HepG2 (cell line): Measurements from ENCODE around the gene HSDL1. TPM values are rescaled to one million over a fixed set of nuclear protein-coding genes. Genes with fewer than 3 reads are reported as not detected.

Source experiments
- AKAP8 ChIP-seq: sonication (generic); formaldehyde crosslinking; IDR thresholded peaks from 2 replicates; pipeline ENCODE4 v1.5.1; 2020; ENCODE audit warnings: mild to moderate bottlenecking, missing genetic modification reagents
- GABPA ChIP-seq, 2 experiments: IDR thresholded peaks; 2 replicates each; pipeline ENCODE4 v1.6.1; 2011 to 2016; ENCODE audit warnings: low read depth in 2 of 2, low read length in 1 of 2, missing biosample characterization in 1 of 2, missing genetic modification characterization in 1 of 2
- GATAD2A ChIP-seq: IDR thresholded peaks from 2 replicates; pipeline ENCODE4 v1.6.1; 2016
- HOXD1 ChIP-seq: sonication (generic); formaldehyde crosslinking; IDR thresholded peaks from 2 replicates; pipeline ENCODE4 v1.5.0; 2020; ENCODE audit warnings: missing genetic modification reagents
- KAT7 ChIP-seq: IDR thresholded peaks from 2 replicates; pipeline ENCODE4 v1.6.1; 2018; ENCODE audit warnings: borderline replicate concordance, missing compliant biosample characterization
- KMT2A ChIP-seq: sonication (generic); formaldehyde crosslinking; IDR thresholded peaks from 2 replicates; pipeline ENCODE4 v1.4.0; 2020; ENCODE audit warnings: missing genetic modification reagents
- KMT2B ChIP-seq: IDR thresholded peaks from 2 replicates; pipeline ENCODE4 v1.6.1; 2016; ENCODE audit warnings: missing genetic modification reagents, missing compliant biosample characterization
- NFKB2 ChIP-seq: sonication (generic); formaldehyde crosslinking; IDR thresholded peaks from 2 replicates; pipeline ENCODE4 v1.4.0; 2020; ENCODE audit warnings: missing genetic modification reagents, borderline replicate concordance
- RAD21 ChIP-seq: fragments of 450-650 bp; formaldehyde crosslinking; IDR thresholded peaks from 2 replicates; pipeline ENCODE4 v1.5.0; 2020; ENCODE audit warnings: mild to moderate bottlenecking
- RARG ChIP-seq: sonication (generic); formaldehyde crosslinking; IDR thresholded peaks from 2 replicates; pipeline ENCODE4 v1.4.0; 2020; ENCODE audit warnings: low read depth, mild to moderate bottlenecking, missing genetic modification reagents
- SP140L ChIP-seq: sonication (generic); formaldehyde crosslinking; IDR thresholded peaks from 2 replicates; pipeline ENCODE4 v1.4.0; 2020; ENCODE audit warnings: missing genetic modification reagents, borderline replicate concordance
- ZBTB7B ChIP-seq: sonication (generic); formaldehyde crosslinking; IDR thresholded peaks from 2 replicates; pipeline ENCODE4 v1.4.0; 2020; ENCODE audit warnings: missing genetic modification reagents
- ZNF446 ChIP-seq: sonication (generic); formaldehyde crosslinking; IDR thresholded peaks from 2 replicates; pipeline ENCODE4 v1.5.0; 2020; ENCODE audit warnings: mild to moderate bottlenecking, missing genetic modification reagents
- ZNF451 ChIP-seq: sonication (generic); formaldehyde crosslinking; IDR thresholded peaks from 2 replicates; pipeline ENCODE4 v1.5.0; 2020; ENCODE audit warnings: mild to moderate bottlenecking, missing genetic modification reagents
- ZNF878 ChIP-seq: sonication (generic); formaldehyde crosslinking; IDR thresholded peaks from 2 replicates; pipeline ENCODE4 v1.8.1; 2023; ENCODE audit warnings: mild to moderate bottlenecking, missing genetic modification reagents, moderate library complexity
- polyA plus RNA-seq, 8 experiments: library from polyadenylated mRNA; depleted of rRNA in 3 of 8; stranded (reverse) in 7 of 8; unstranded in 1 of 8; fragments of >200 nt; fragmentation: Illumina TruSeq in 4 of 8; extraction: Trizol in 4 of 8; gene quantifications; 2 replicates each; pipeline versions ENCODE4 v1.2.1 to v1.2.3, GENCODE V29; 2011 to 2016; ENCODE audit warnings: low read depth in 4 of 8, missing spikeins in 1 of 8, mixed read lengths in 1 of 8; ENCODE audit not compliant: insufficient read depth in 1 of 8
- total RNA-seq, 5 experiments: library from RNA; depleted of rRNA; stranded (reverse); fragments of >200 nt; fragmentation: Illumina TruSeq; extraction: Trizol; gene quantifications; 2 replicates each; pipeline ENCODE4 v1.2.3, GENCODE V29; 2016; ENCODE audit warnings: low read depth in 1 of 5
- TF ChIP-seq, protein P1 (sequence below): sonication (generic); formaldehyde crosslinking; IDR thresholded peaks from one replicate; pipeline ENCODE4 v1.5.1; 2020; ENCODE audit warnings: mild to moderate bottlenecking, missing genetic modification reagents; ENCODE audit errors: not compliant biosample characterization
- TF ChIP-seq, protein P2 (sequence below): conservative IDR thresholded peaks from 2 replicates; pipeline ENCODE4 v1.6.1; 2018; ENCODE audit warnings: missing genetic modification reagents

The HSDL1 gene
- total and polyA plus RNA-seq, 2 of the 13 experiments (the other 11 are each of a cell fraction or from before 2014, with no cell fraction given): 49.2 to 49.7 TPM

DNA sequence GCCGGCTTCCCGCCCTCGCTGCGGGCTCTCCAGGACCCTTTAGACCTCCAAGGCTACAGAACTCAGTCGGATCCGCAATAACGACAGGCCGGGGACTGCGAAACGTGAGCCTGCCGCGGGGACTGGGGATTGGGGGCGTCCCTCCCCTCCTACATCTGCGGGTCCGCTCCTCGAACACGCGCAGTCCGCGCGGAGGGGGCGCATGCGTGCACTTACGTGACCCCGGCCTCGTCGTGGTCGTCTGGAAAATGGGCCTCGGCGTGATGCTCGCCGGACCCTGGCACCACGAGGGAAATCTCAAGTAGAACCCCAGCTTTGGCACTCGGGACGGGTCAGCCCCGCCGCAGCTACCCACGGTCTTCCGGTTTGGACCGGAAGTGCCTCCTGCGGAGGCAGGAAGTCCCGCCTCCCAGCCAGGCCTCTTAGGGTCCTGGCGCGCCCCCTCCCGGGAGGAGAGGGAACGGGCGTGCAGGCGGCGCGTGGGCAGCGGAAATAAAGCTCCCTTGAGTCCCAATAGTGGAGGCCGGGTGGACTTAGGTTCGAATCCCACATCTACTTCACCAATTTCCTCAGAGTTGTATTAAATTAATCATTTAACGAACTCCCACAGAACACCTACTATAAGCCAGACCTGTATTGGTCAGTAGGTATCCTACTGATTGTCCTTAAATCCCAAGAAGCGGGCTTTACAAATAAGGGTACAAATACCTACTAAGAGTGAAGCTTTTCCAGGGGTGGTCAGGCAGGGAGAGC is 41.9 kb upstream of the HSDL1 start, which contains the start of gene TAF1C (continued):
- TF ChIP-seq, protein P1, sequence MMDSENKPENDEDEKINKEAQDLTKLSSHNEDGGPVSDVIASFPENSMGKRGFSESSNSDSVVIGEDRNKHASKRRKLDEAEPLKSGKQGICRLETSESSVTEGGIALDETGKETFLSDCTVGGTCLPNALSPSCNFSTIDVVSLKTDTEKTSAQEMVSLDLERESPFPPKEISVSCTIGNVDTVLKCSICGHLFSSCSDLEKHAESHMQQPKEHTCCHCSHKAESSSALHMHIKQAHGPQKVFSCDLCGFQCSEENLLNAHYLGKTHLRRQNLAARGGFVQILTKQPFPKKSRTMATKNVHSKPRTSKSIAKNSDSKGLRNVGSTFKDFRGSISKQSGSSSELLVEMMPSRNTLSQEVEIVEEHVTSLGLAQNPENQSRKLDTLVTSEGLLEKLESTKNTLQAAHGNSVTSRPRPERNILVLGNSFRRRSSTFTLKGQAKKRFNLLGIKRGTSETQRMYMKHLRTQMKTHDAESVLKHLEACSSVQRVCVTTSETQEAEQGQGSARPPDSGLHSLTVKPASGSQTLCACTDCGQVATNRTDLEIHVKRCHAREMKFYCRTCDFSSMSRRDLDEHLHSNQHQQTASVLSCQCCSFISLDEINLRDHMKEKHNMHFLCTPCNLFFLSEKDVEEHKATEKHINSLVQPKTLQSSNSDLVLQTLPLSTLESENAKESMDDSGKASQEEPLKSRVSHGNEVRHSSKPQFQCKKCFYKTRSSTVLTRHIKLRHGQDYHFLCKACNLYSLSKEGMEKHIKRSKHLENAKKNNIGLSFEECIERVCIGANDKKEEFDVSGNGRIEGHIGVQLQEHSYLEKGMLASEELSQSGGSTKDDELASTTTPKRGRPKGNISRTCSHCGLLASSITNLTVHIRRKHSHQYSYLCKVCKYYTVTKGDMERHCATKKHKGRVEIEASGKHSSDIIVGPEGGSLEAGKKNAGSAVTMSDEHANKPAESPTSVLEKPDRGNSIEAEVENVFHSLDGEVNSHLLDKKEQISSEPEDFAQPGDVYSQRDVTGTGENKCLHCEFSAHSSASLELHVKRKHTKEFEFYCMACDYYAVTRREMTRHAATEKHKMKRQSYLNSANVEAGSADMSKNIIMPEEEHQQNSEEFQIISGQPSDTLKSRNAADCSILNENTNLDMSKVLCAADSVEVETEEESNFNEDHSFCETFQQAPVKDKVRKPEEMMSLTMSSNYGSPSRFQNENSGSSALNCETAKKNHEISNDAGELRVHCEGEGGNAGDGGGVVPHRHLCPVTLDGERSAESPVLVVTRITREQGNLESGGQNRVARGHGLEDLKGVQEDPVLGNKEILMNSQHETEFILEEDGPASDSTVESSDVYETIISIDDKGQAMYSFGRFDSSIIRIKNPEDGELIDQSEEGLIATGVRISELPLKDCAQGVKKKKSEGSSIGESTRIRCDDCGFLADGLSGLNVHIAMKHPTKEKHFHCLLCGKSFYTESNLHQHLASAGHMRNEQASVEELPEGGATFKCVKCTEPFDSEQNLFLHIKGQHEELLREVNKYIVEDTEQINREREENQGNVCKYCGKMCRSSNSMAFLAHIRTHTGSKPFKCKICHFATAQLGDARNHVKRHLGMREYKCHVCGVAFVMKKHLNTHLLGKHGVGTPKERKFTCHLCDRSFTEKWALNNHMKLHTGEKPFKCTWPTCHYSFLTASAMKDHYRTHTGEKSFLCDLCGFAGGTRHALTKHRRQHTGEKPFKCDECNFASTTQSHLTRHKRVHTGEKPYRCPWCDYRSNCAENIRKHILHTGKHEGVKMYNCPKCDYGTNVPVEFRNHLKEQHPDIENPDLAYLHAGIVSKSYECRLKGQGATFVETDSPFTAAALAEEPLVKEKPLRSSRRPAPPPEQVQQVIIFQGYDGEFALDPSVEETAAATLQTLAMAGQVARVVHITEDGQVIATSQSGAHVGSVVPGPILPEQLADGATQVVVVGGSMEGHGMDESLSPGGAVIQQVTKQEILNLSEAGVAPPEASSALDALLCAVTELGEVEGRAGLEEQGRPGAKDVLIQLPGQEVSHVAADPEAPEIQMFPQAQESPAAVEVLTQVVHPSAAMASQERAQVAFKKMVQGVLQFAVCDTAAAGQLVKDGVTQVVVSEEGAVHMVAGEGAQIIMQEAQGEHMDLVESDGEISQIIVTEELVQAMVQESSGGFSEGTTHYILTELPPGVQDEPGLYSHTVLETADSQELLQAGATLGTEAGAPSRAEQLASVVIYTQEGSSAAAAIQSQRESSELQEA: peak; percentile 24
- TF ChIP-seq KMT2A (CRISPR knock-in tag) (peak; percentile 98), RARG (CRISPR knock-in tag) (0 out of 2 replicates have a peak, but pooled peaks have one; percentile 71), ZNF446 (CRISPR knock-in tag) (no peak), HOXD1 (CRISPR knock-in tag) (peak; percentile 71), RAD21 (peak; percentile 92), GABPA (IDR thresholded peaks at IDR 0.05; ENCODE audit: low read depth, low read length) (peak; percentile 96), GABPA (CRISPR knock-in tag; IDR thresholded peaks at IDR 0.05; ENCODE audit: low read depth) (peak; percentile 100), ZNF451 (CRISPR knock-in tag) (peak; percentile 91; the same call in 1 of the 2 replicates), KAT7 (peak; percentile 96), SP140L (CRISPR knock-in tag) (peak; percentile 58; the same call in 1 of the 2 replicates), AKAP8 (CRISPR knock-in tag) (peak; percentile 77; the same call in 1 of the 2 replicates), ZBTB7B (CRISPR knock-in tag) (peak; percentile 80), GATAD2A (CRISPR knock-in tag) (peak; percentile 62; the same call in 1 of the 2 replicates), KMT2B (peak; percentile 96), NFKB2 (CRISPR knock-in tag) (peak; percentile 87), ZNF878 (CRISPR knock-in tag) (0 out of 2 replicates have a peak, but pooled peaks have one; percentile 29)
- TF ChIP-seq, protein P2, sequence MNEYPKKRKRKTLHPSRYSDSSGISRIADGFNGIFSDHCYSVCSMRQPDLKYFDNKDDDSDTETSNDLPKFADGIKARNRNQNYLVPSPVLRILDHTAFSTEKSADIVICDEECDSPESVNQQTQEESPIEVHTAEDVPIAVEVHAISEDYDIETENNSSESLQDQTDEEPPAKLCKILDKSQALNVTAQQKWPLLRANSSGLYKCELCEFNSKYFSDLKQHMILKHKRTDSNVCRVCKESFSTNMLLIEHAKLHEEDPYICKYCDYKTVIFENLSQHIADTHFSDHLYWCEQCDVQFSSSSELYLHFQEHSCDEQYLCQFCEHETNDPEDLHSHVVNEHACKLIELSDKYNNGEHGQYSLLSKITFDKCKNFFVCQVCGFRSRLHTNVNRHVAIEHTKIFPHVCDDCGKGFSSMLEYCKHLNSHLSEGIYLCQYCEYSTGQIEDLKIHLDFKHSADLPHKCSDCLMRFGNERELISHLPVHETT (CRISPR knock-in tag): peak; percentile 78; the same call in 1 of the 2 replicates
